Measurements from ENCODE around the gene PLCD3.

PLCD3 gene

DNA sequence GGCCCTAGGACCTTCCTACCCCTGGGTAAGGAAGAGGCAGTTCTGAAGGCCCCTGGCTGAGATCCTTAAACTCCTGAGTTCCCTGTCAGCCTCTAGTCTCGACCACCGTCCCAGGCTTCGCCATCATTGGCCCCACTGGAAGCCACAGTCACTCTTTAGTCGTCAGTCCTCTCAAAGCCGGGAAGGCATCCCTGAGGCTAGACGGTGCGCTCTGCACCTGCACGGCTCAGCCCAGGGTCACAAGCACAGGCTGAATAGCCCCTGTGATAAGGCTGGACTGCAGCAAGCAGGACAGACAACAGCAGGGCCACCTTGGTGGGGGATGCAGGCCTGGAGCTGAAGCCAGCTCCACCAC, 12.7 kb upstream of the PLCD3 start:
- Histone ChIP-seq H3K4me3 (peak overlapping the region; percentile 76), H3K27ac (peak overlapping the region; percentile 91 to 94)
- no peak for DNase-seq (ENCODE audit: low spot score)
- TF ChIP-seq, protein P1, sequence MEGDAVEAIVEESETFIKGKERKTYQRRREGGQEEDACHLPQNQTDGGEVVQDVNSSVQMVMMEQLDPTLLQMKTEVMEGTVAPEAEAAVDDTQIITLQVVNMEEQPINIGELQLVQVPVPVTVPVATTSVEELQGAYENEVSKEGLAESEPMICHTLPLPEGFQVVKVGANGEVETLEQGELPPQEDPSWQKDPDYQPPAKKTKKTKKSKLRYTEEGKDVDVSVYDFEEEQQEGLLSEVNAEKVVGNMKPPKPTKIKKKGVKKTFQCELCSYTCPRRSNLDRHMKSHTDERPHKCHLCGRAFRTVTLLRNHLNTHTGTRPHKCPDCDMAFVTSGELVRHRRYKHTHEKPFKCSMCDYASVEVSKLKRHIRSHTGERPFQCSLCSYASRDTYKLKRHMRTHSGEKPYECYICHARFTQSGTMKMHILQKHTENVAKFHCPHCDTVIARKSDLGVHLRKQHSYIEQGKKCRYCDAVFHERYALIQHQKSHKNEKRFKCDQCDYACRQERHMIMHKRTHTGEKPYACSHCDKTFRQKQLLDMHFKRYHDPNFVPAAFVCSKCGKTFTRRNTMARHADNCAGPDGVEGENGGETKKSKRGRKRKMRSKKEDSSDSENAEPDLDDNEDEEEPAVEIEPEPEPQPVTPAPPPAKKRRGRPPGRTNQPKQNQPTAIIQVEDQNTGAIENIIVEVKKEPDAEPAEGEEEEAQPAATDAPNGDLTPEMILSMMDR (IDR thresholded peaks at IDR 0.05): no peak

DNA sequence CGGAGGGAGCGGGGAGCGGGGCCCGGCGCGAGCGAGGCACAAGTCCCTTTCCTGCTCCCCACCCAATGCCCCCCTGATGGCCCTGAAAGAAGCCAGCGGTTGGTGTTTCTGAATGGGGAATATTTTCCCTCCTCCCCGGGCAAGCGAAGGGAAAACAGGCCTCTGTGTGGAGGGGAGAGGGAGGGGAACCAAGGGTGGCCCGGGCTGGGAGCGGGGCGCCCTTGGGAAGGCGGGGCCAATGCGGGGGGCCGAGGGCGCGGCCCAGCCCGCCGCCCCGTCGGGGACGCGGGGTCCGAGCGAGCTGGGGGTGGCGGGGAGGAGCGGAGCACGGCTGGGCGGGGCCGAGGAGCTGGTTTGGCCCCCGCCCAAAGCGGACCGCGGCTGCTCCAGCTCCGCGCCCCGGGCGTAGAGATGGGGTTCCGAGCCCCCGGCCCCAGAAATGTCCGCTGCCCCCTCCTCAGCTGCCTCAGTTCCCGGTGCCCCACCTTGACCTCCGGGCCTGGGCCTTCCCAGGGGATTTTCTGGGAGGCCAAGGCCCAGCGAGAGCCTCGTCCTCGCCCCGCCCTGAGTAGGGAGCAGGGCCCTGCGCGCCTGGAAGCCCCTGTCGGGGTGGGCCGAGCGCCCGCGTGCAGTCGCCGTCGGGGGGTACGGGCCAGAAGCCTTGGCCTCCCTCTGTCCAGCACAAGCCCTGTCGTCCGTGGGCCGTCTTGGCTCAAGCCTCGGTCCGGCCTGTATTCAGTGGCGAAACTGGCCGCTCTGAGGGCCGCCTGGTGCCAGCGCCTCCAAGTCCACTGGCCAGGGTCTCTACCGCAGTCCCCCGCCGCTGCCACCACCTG, 12.1 kb upstream of the PLCD3 start:
- peak overlapping the region; percentile 76 for H3K4me3 ChIP-seq
- peak; percentile 84 for DNase-seq (ENCODE audit: low spot score)
- TF ChIP-seq, protein P1 (IDR thresholded peaks at IDR 0.05): no peak
- peak overlapping the region; percentile 91 to 94 for H3K27ac ChIP-seq

DNA sequence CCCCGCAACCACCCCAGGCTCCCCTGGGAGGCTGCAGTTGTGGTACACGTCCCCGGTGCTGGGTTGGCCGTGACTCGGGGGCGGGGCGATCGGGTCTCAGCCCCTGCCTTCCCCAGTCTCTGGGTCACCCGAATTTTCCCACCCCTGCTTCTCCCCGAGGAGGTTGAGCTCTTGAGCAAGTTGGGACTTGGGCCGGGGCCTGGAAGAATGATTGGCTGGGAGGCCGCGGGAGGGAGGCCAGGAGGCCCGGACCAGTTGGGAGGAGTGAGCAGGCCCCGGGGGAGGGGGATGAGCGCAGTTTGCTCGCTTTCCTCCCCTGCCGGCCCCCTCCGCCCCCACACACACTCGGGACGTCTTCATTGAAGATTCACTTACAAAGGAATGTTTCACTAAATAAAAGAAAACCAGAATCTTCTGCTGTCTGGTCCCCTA, 11.5 kb upstream of the PLCD3 start:
- Histone ChIP-seq H3K4me3 (peak overlapping the region; percentile 76), H3K27ac (peak overlapping the region; percentile 91 to 94)
- TF ChIP-seq, protein P1 (IDR thresholded peaks at IDR 0.05): no peak
- peak; percentile 96 for DNase-seq (ENCODE audit: low spot score)

DNA sequence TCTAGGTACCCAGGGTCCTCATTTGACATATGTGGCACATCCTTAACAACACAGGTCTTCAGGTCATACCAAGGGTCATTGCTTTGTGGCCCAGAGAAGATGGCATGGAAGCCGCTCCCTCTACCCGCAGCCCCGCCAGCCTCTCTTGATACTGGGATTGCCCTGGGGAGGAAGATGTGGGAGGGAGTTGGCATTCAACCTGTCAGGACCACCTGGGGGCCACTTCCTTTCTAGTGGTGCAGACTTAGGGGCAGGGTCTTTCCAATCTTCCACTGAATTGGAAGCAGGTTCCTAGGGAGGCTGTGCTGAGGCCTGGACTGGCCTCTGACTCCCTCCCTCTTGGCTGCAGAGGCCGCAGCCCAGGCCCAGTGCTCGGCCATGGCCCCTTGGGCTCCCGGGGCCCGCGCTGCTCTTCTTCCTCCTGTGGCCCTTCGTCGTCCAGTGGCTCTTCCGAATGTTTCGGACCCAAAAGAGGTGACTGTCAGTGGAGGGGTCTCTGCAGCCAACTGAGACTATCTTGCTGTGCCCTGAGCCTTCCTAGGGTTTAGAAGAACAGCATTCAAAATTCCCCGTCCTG, 10.9 kb upstream of the PLCD3 start:
- no peak for DNase-seq (ENCODE audit: low spot score)
- peak overlapping the region; percentile 76 for H3K4me3 ChIP-seq
- TF ChIP-seq, protein P1 (IDR thresholded peaks at IDR 0.05): no peak
- H3K27ac ChIP-seq: peak overlapping the region; percentile 91 to 94

DNA sequence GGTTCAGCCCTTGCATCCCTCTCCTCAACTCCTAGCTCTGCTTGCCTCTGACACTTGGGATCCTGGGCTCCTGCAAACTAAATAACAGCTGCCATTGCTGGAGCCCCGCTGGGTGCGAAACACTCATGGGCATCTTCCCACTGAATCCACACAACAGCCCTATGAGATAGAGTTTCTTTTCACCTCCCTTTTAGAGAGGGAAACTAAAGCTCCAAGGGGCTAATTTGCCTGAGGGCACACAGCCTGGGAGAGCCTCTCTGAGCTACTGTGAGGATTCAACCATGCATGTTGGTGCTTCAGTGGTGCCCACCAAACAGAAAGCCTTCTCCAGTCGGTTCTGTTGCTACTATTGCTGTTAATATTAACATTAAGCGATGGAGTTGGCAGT, 7.2 kb upstream of the PLCD3 start:
- no peak overlapping the region for H3K4me3 ChIP-seq
- no peak for DNase-seq (ENCODE audit: low spot score)
- TF ChIP-seq, protein P1 (IDR thresholded peaks at IDR 0.05): no peak
- no peak overlapping the region for H3K27ac ChIP-seq

DNA sequence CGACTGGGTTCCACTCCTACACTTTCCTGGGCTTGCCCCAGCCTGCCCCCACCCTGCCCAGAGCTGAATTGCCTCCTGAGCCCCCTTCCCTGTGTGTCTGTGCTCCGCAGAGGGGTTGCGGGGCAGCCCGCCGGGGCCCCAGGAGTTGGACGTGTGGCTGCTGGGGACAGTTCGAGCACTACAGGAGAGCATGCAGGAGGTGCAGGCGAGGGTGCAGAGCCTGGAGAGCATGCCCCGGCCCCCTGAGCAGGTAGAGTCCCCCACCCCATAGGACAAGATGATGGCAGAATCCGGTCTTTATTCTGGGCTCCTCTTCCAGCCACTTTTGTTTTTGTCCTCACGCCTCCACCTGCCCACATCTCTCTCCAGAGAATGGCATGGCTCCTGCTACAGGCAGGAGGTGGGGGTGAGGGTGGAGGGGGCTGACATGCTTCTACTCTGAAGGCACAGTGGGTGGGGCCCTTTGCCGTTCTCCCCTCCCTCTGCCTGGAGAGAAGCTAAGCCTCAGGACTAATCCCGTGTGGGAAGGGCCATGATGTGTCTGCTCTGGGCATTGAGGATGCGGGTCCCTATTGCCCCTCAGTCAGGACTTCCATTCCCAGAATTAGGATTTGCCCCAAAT, 6.7 kb upstream of the PLCD3 start:
- Histone ChIP-seq H3K4me3 (no peak overlapping the region), H3K27ac (no peak overlapping the region)
- TF ChIP-seq, protein P1 (IDR thresholded peaks at IDR 0.05): no peak
- no peak for DNase-seq (ENCODE audit: low spot score)
